MCF 10A (cell line): Measurements from ENCODE around the gene DLG2. TPM values are rescaled to one million over a fixed set of nuclear protein-coding genes. Genes with fewer than 3 reads are reported as not detected.
A peak's percentile ranks its signal among the peaks of the same experiment; 100 is the strongest.
"Not testable (repeated sequence)": the region's sequence is repeated elsewhere in the genome, so short reads cannot be mapped to it uniquely, and the experiment has no call there.

Source experiments
- BruUV-seq: library from RNA; stranded (reverse); fragments of 400-500 nt; replicated peaks from 2 replicates; lab custom pipeline; 2021; lab: Mats Ljungman, UMichigan
- CTCF ChIA-PET: fragments of 300-600 bp; sonication (Branson Sonifier 250); formaldehyde crosslinking; extraction: SDS; loops from one replicate; lab custom pipeline; 2021; ENCODE audit warnings: antibody characterized with exemption, inconsistent platforms; lab: Yijun Ruan, JAX
- POLR2A ChIA-PET: fragments of 300-600, 350-650 bp; sonication (Branson Sonifier 250); formaldehyde crosslinking; extraction: SDS; loops from one replicate; lab custom pipeline; 2020; ENCODE audit warnings: antibody characterized with exemption, inconsistent platforms; lab: Yijun Ruan, JAX
- DNase-seq: peaks from one replicate; pipeline ENCODE4 v3.0.0-alpha.2; 2018; ENCODE audit not compliant: unreplicated experiment
- H3K27ac Mint-ChIP-seq: one replicate; pipeline ENCODE4 v1.8.0; 2022; ENCODE audit warnings: mild to moderate bottlenecking, low read depth, mixed read lengths; ENCODE audit not compliant: unreplicated experiment
- H3K27me3 Mint-ChIP-seq: one replicate; pipeline ENCODE4 v1.8.0; 2022; ENCODE audit warnings: mixed read lengths; ENCODE audit not compliant: insufficient read depth, unreplicated experiment
- H3K36me3 Mint-ChIP-seq: one replicate; pipeline ENCODE4 v1.8.0; 2022; ENCODE audit warnings: mild to moderate bottlenecking, moderate library complexity, mixed read lengths; ENCODE audit not compliant: insufficient read depth, unreplicated experiment
- H3K4me1 Mint-ChIP-seq: one replicate; pipeline ENCODE4 v1.8.0; 2022; ENCODE audit warnings: mixed read lengths; ENCODE audit not compliant: insufficient read depth, unreplicated experiment
- H3K4me3 Mint-ChIP-seq: one replicate; pipeline ENCODE4 v1.8.0; 2022; ENCODE audit warnings: mild to moderate bottlenecking, moderate library complexity, mixed read lengths; ENCODE audit not compliant: unreplicated experiment
- H3K9me3 Mint-ChIP-seq: one replicate; pipeline ENCODE4 v1.8.0; 2022; ENCODE audit warnings: mixed read lengths; ENCODE audit not compliant: unreplicated experiment
- intact Hi-C: fragments of 100-400 bp; cut with micrococcal nuclease; formaldehyde crosslinking; loops from 2 replicates; pipeline ENCODE4 v1.14.1; 2022
- total RNA-seq: library from RNA; stranded (reverse); gene quantifications from 2 replicates; pipeline ENCODE4 v1.2.3, GENCODE V29; 2022
- TF ChIP-seq, protein P1 (sequence below): fragments of 200-600 bp; IDR thresholded peaks from one replicate; pipeline ENCODE4 v1.8.0; 2022; ENCODE audit warnings: antibody characterized with exemption, mild to moderate bottlenecking; ENCODE audit not compliant: unreplicated experiment

DLG2 gene
- total RNA-seq, 1 experiment from 2014 or later = 0.26 TPM

DNA sequence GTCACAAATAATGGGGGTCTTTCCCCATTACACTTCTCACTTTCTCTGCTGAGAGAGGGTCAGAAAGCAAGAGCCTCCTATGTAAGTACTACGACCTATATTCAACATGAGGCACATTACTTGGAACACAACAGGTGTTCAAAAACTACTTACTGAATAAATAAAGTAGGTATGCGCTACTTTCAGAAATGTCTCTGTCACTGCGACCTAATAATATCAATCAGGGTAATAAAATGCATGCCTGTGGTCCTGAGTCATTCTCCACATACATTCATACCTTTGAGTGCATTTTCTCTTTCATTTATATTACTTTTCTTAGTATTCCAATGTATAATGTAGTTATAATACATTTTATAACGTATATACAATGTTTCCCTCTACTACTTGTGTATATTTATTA lies 838.9 kb downstream of the DLG2 start:
- ChIA-PET POLR2A (no interaction called here), CTCF (no interaction called here)
- DNase-seq = no peak
- intact Hi-C loops = no loop called here
- TF ChIP-seq, protein P1, sequence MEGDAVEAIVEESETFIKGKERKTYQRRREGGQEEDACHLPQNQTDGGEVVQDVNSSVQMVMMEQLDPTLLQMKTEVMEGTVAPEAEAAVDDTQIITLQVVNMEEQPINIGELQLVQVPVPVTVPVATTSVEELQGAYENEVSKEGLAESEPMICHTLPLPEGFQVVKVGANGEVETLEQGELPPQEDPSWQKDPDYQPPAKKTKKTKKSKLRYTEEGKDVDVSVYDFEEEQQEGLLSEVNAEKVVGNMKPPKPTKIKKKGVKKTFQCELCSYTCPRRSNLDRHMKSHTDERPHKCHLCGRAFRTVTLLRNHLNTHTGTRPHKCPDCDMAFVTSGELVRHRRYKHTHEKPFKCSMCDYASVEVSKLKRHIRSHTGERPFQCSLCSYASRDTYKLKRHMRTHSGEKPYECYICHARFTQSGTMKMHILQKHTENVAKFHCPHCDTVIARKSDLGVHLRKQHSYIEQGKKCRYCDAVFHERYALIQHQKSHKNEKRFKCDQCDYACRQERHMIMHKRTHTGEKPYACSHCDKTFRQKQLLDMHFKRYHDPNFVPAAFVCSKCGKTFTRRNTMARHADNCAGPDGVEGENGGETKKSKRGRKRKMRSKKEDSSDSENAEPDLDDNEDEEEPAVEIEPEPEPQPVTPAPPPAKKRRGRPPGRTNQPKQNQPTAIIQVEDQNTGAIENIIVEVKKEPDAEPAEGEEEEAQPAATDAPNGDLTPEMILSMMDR = no peak
- Mint-ChIP-seq H3K4me1 (no peaks in the 10 kb centered on the region), H3K27ac (no peak overlapping the region), H3K27me3 (peaks cover 76% of the 10 kb centered on the region), H3K9me3 (no peaks in the 10 kb centered on the region), H3K36me3 (no peaks in the 10 kb centered on the region), H3K4me3 (no peak overlapping the region)
- no TSS peak for BruUV-seq

DNA sequence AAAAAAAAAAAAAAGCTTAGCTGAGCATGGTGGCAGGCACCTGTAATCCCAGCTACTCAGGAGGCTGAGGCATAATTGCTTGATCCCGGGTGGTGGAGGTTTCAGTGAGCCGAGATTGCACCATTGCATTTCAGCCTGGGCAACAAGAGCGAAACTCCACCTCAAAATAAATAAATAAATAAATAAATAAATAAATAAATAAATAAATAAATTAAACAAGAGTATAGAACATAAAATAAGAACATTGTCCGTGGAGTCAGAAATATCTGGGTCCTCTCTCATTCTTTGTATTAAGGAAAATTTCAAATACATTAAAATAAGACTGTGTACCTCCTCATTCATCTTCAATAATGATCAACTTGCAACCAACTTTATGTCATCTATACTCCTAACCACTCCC lies 843.0 kb downstream of the DLG2 start:
- BruUV-seq, H3K27ac Mint-ChIP-seq, H3K9me3 Mint-ChIP-seq, H3K4me1 Mint-ChIP-seq, H3K4me3 Mint-ChIP-seq, DNase-seq, POLR2A ChIA-PET, H3K36me3 Mint-ChIP-seq, intact Hi-C loops: not testable (repeated sequence)
- H3K27me3 Mint-ChIP-seq = peaks cover 76% of the 10 kb centered on the region
- CTCF ChIA-PET = interaction anchor here (0.7 kb wide), 1 partner anchor 390 kb away, joined by 3 read pairs; no protein-coding TSS in a partner anchor

DNA sequence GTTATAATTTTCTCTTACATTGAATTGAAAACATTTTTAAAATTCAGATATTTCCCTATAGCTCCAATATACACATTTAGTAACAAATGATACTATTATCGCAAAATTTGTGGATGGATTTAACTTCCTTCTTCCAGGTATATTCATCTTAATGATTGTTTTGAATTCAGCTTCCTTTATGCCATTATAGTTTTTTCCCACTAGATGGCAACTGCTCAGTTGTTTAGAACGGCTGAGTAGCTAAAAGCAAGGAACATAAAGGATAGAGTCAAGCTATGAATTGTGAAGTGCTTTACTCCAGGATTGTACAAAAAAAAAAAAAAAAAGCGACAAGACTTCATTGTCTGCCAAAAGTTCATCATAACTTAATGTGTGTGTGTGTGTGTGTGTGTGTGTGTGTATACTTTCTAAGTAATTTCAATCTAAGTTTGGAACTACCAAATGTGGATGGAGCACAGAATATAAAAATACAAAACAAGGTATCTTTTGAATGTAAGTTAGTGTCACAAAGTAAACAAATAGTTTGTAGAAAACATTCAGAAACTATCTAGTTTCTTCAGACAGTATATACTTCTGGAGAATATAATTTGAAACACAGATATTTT lies 846.4 kb downstream of the DLG2 start:
- peak; percentile 24 for DNase-seq
- Mint-ChIP-seq H3K27me3 (peaks cover 64% of the 10 kb centered on the region), H3K4me3 (no peak overlapping the region), H3K36me3 (no peaks in the 10 kb centered on the region), H3K27ac (no peak overlapping the region), H3K4me1 (no peaks in the 10 kb centered on the region), H3K9me3 (no peaks in the 10 kb centered on the region)
- intact Hi-C loops = loop anchor here (1.0 kb wide), 1 partner anchor 810 kb away; no protein-coding TSS in a partner anchor
- ChIA-PET CTCF (interaction anchor here (0.7 to 1.7 kb wide), 8 partner anchors 18 to 811 kb away, joined by 3 to 8 read pairs (median 4); no protein-coding TSS in a partner anchor), POLR2A (interaction anchor here (0.7 kb wide), 1 partner anchor 14 kb away, joined by 3 read pairs; no protein-coding TSS in a partner anchor)
- no TSS peak for BruUV-seq
- TF ChIP-seq, protein P1 = peak; percentile 37

DNA sequence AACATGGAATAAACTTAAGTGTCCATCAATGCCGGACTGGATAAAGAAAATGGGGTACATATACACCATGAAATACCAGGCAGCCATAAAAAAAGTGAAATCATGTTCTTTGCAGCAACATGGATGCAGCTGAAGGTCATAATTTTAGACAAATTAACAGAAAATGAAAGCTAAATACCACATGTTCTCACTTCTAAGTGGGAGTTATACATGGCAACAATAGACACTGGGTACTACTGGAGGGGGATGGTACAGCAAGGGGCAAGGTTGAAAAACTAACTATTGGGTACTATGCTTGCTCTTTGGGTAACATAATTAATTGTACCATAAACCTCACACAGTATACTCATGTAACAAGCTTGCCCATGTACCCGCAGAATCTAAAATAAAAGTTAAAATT lies 851.6 kb downstream of the DLG2 start:
- POLR2A ChIA-PET = no interaction called here
- Mint-ChIP-seq H3K4me3 (no peak overlapping the region), H3K27me3 (peaks cover 33% of the 10 kb centered on the region), H3K27ac (no peak overlapping the region), H3K4me1 (no peaks in the 10 kb centered on the region), H3K36me3 (no peaks in the 10 kb centered on the region), H3K9me3 (peaks cover 14% of the 10 kb centered on the region)
- no peak for DNase-seq
- TF ChIP-seq, protein P1 = no peak
- CTCF ChIA-PET = interaction anchor here (1.2 kb wide), 1 partner anchor 19 kb away, joined by 5 read pairs; no protein-coding TSS in a partner anchor
- BruUV-seq = no TSS peak
- intact Hi-C loops = no loop called here
